HCT116 (cell line): ENCODE data around the gene PSMD5. TPM values are rescaled to one million over a fixed set of nuclear protein-coding genes. Genes with fewer than 3 reads are reported as not detected.
A peak's percentile ranks its signal among the peaks of the same experiment; 100 is the strongest.

ENCODE experiments used
- ATAC-seq: fragments of 200-7000 bp; cut with Tn5 transposase; 2 replicates; pipeline ENCODE4 v1.9.1; 2020; ENCODE audit warnings: mild to moderate bottlenecking, moderate library complexity
- BruUV-seq: library from RNA; stranded (reverse); fragments of 400-500 nt; replicated peaks from 2 replicates; lab custom pipeline; 2021; lab: Mats Ljungman, UMichigan
- CTCF ChIA-PET: fragments of 300-600 bp; sonication (Branson Sonifier 250); formaldehyde crosslinking; loops from one replicate; lab custom pipeline; 2021; ENCODE audit warnings: antibody characterized with exemption; lab: Charles Lee
- POLR2A ChIA-PET: fragments of 300-600, 350-600 bp; sonication (Branson Sonifier 250); formaldehyde crosslinking; loops from one replicate; lab custom pipeline; 2021; ENCODE audit warnings: antibody characterized with exemption; lab: Charles Lee
- RAD21 ChIA-PET, 2 experiments: fragments of 300-600 bp; sonication (Branson Sonifier 250); formaldehyde crosslinking; loops; one replicate each; lab custom pipeline; 2023; ENCODE audit warnings: low total read pairs in 2 of 2; ENCODE audit not compliant: uncharacterized antibody in 2 of 2, unreplicated experiment in 2 of 2, low non-redundant PET in 1 of 2; lab: Charles Lee
- DNase-seq: peaks from one replicate; pipeline ENCODE4 v3.0.0-alpha.2; 2010; ENCODE audit warnings: low read depth, low spot score
- H2AFZ ChIP-seq: fragments of 200-600 bp; shearing (Covaris generic), sonication (generic); 2 replicates; pipeline ENCODE4 v1.6.1; 2017; ENCODE audit warnings: low read depth, mixed run types, mixed read lengths, antibody characterized with exemption, low read length; ENCODE audit not compliant: poor library complexity, severe bottlenecking
- H3K27ac ChIP-seq: 2 replicates; pipeline ENCODE4 v1.5.1; 2012; ENCODE audit warnings: low read depth, low read length
- H3K27me3 ChIP-seq: fragments of 200-600 bp; sonication (generic); 2 replicates; pipeline ENCODE4 v1.6.1; 2016; ENCODE audit warnings: mixed run types, low read length, mixed read lengths; ENCODE audit not compliant: insufficient read depth
- H3K36me3 ChIP-seq, 2 experiments: fragments of 200-500 bp in 1 of 2; fragments of 200-600 bp in 1 of 2; sonication (Bioruptor generic) in 1 of 2; sonication (generic) in 1 of 2; 2 replicates each; pipeline versions ENCODE4 v1.5.1 to v1.6.1; 2014 to 2016; ENCODE audit warnings: low read length in 2 of 2, inconsistent platforms in 1 of 2, mixed read lengths in 1 of 2, mixed run types in 1 of 2; ENCODE audit not compliant: insufficient read depth in 2 of 2, control insufficient read depth in 1 of 2
- H3K4me1 ChIP-seq, 2 experiments: fragments of 200-600 bp in 1 of 2; sonication (generic) in 1 of 2; 2 replicates each; pipeline versions ENCODE4 v1.5.1 to v1.6.1; 2012 to 2017; ENCODE audit warnings: low read length in 2 of 2, inconsistent platforms in 1 of 2, mild to moderate bottlenecking in 1 of 2, mixed read lengths in 1 of 2, mixed run types in 1 of 2, moderate library complexity in 1 of 2; ENCODE audit not compliant: insufficient read depth in 2 of 2, control insufficient read depth in 1 of 2
- H3K4me2 ChIP-seq: fragments of 200-600 bp; sonication (generic); 2 replicates; pipeline ENCODE4 v1.6.1; 2017; ENCODE audit warnings: mixed run types, low read length, mixed read lengths
- H3K4me3 ChIP-seq, 2 experiments: fragments of 200-600 bp in 1 of 2; sonication (generic) in 1 of 2; replicated peaks in 1 of 2; 2 replicates each; pipeline ENCODE4 v1.5.1; 2011 to 2016; ENCODE audit warnings: low read length in 2 of 2, control low read depth in 1 of 2, low read depth in 1 of 2, mild to moderate bottlenecking in 1 of 2, mixed read lengths in 1 of 2, mixed run types in 1 of 2
- H3K79me2 ChIP-seq: fragments of 200-600 bp; sonication (generic); 2 replicates; pipeline ENCODE4 v1.6.1; 2017; ENCODE audit warnings: mild to moderate bottlenecking, mixed run types, low read length, moderate library complexity, mixed read lengths; ENCODE audit not compliant: insufficient read depth
- H3K9ac ChIP-seq: fragments of 200-600 bp; sonication (generic); 2 replicates; pipeline ENCODE4 v1.6.1; 2016; ENCODE audit warnings: low read length, mixed read lengths
- H3K9me2 ChIP-seq: fragments of 200-600 bp; sonication (generic), shearing (Covaris generic); 2 replicates; pipeline ENCODE4 v1.6.1; 2017; ENCODE audit warnings: mixed run types, mild to moderate bottlenecking, moderate library complexity; ENCODE audit not compliant: insufficient read depth
- H3K9me3 ChIP-seq, 2 experiments: fragments of 200-500 bp in 1 of 2; fragments of 200-600 bp in 1 of 2; sonication (Bioruptor generic) in 1 of 2; sonication (generic) in 1 of 2; 2 replicates each; pipeline ENCODE4 v1.6.1; 2014 to 2017; ENCODE audit warnings: low read length in 2 of 2, mixed read lengths in 2 of 2, inconsistent platforms in 1 of 2, low read depth in 1 of 2, mild to moderate bottlenecking in 1 of 2, mixed run types in 1 of 2, moderate library complexity in 1 of 2; ENCODE audit not compliant: control insufficient read depth in 1 of 2, insufficient read depth in 1 of 2
- H4K20me1 ChIP-seq: fragments of 200-600 bp; sonication (generic), shearing (Covaris generic); 2 replicates; pipeline ENCODE4 v1.6.1; 2017; ENCODE audit warnings: mixed run types, mild to moderate bottlenecking, moderate library complexity; ENCODE audit not compliant: insufficient read depth
- CBX3 ChIP-seq: IDR thresholded peaks from 2 replicates; pipeline ENCODE4 v1.6.1; 2012; ENCODE audit warnings: low read depth
- CEBPB ChIP-seq: IDR thresholded peaks from 2 replicates; pipeline ENCODE4 v1.6.1; 2012; ENCODE audit warnings: low read depth
- EGR1 ChIP-seq: IDR thresholded peaks from 2 replicates; pipeline ENCODE4 v1.6.1; 2012; ENCODE audit warnings: low read depth
- ELF1 ChIP-seq: IDR thresholded peaks from 2 replicates; pipeline ENCODE4 v1.6.1; 2012; ENCODE audit warnings: low read depth, borderline replicate concordance
- EZH2 ChIP-seq: fragments of 200-600 bp; sonication (generic); IDR thresholded peaks from 2 replicates; pipeline ENCODE4 v1.6.1; 2017; ENCODE audit warnings: antibody characterized with exemption, mixed run types
- EZH2phosphoT487 ChIP-seq: fragments of 200-600 bp; IDR thresholded peaks from 2 replicates; pipeline ENCODE4 v1.6.1; 2018; ENCODE audit warnings: antibody characterized with exemption, borderline replicate concordance
- FOSL1 ChIP-seq: IDR thresholded peaks from 2 replicates; pipeline ENCODE4 v1.6.1; 2012; ENCODE audit warnings: low read depth
- JUND ChIP-seq: IDR thresholded peaks from 2 replicates; pipeline ENCODE4 v1.6.1; 2012
- POLR2A ChIP-seq: IDR thresholded peaks from 2 replicates; pipeline ENCODE4 v1.7.0; 2011; ENCODE audit warnings: borderline replicate concordance; ENCODE audit not compliant: insufficient read depth, insufficient read length; ENCODE audit errors: extremely low read depth
- POLR2AphosphoS5 ChIP-seq: IDR thresholded peaks from 2 replicates; pipeline ENCODE4 v1.6.1; 2011; ENCODE audit warnings: mild to moderate bottlenecking, low read depth, low read length, moderate library complexity
- RAD21 ChIP-seq: IDR thresholded peaks from 2 replicates; pipeline ENCODE4 v1.6.1; 2012; ENCODE audit warnings: low read depth, mild to moderate bottlenecking
- SIN3A ChIP-seq: IDR thresholded peaks from 2 replicates; pipeline ENCODE4 v1.6.1; 2012; ENCODE audit warnings: low read depth
- SRF ChIP-seq: IDR thresholded peaks from 2 replicates; pipeline ENCODE4 v1.6.1; 2012; ENCODE audit warnings: low read depth
- YY1 ChIP-seq: IDR thresholded peaks from 2 replicates; pipeline ENCODE4 v1.6.1; 2011; ENCODE audit warnings: low read length, low read depth, moderate library complexity, mild to moderate bottlenecking; ENCODE audit not compliant: insufficient replicate concordance; ENCODE audit errors: extremely low read depth
- ZFX ChIP-seq: fragments of 450-650 bp; IDR thresholded peaks from 2 replicates; pipeline ENCODE4 v1.6.1; 2017
- intact Hi-C: fragments of 100-400 bp; cut with micrococcal nuclease; formaldehyde crosslinking; loops from 2 replicates; pipeline ENCODE4 v1.10.0; 2022
- total RNA-seq: library from RNA; stranded (reverse); gene quantifications from one replicate; pipeline ENCODE4 v1.2.1, GENCODE V29; 2021; ENCODE audit not compliant: unreplicated experiment
- TF ChIP-seq, protein P1 (sequence below), 3 experiments: fragments of 200-600 bp in 1 of 3; sonication (generic) in 1 of 3; IDR thresholded peaks in 2 of 3; conservative IDR thresholded peaks in 1 of 3; 2 replicates each; pipeline ENCODE4 v1.5.1; 2012 to 2017; ENCODE audit warnings: low read depth in 2 of 3, low read length in 2 of 3, antibody characterized with exemption in 1 of 3, borderline replicate concordance in 1 of 3, control low read depth in 1 of 3, mild to moderate bottlenecking in 1 of 3, mixed read lengths in 1 of 3, mixed run types in 1 of 3, moderate library complexity in 1 of 3; ENCODE audit not compliant: insufficient read depth in 1 of 3
- TF ChIP-seq, protein P2 (sequence below): IDR thresholded peaks from 2 replicates; pipeline ENCODE4 v1.6.1; 2012
- TF ChIP-seq, protein P3 (sequence below): IDR thresholded peaks from 2 replicates; pipeline ENCODE4 v1.6.1; 2012

Gene PSMD5
- total RNA-seq, 1 experiment from 2014 or later: 64.3 TPM

DNA sequence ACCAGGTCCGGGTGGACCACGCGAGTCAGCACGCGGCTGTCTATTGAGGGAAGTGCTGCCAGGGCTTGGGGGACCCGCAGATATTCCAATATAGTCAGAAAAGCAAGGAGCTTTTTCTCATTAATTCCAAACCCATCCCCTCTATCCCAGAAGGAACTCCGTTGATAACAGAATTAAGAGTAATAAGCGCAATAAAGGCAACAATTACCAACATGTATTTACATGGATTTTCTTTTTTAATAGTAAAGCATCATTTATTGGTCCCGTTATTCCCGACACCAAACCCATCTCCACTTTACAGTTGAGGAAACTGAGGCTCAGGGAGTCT, 26.6 kb upstream of the PSMD5 start:
- peaks cover 2% of the 10 kb centered on the region; the same call in 1 of the 2 replicates for H3K79me2 ChIP-seq
- H3K9me2 ChIP-seq: no peaks in the 10 kb centered on the region
- peak overlapping the region; percentile 79 for H3K4me2 ChIP-seq
- H3K27ac ChIP-seq: peak overlapping the region; percentile 54
- ATAC-seq (no peak), DNase-seq (no peak)
- H3K4me3 ChIP-seq: peak overlapping the region in 1 of 2 experiments; percentile 48; a peak in 3 of 4 replicates
- no peaks in the 10 kb centered on the region for H4K20me1 ChIP-seq
- ChIA-PET RAD21 (no interaction called here), CTCF (interaction anchor here (1.1 kb wide), 1 partner anchor 68 kb away, joined by 3 read pairs; no protein-coding TSS in a partner anchor), POLR2A (no interaction called here)
- intact Hi-C loops: loop anchor here (2.0 kb wide), 1 partner anchor 27 kb away; the partner anchor contains the start of gene PSMD5
- no peaks in the 10 kb centered on the region for H3K9me3 ChIP-seq
- H3K9ac ChIP-seq: peak overlapping the region; percentile 55
- no peaks in the 10 kb centered on the region for H3K27me3 ChIP-seq
- peaks cover 27 to 38% of the 10 kb centered on the region in 2 experiments for H3K4me1 ChIP-seq
- H2AFZ ChIP-seq: no peak overlapping the region
- peaks cover 0 to 24% of the 10 kb centered on the region in 2 experiments; a peak in 1 of 4 replicates for H3K36me3 ChIP-seq
- BruUV-seq: TSS peak; percentile 52
- TF ChIP-seq JUND: no peak
- no peak for TF ChIP-seq FOSL1
- no peak for TF ChIP-seq EZH2
- no peak for TF ChIP-seq SRF
- no peak for TF ChIP-seq ZFX
- TF ChIP-seq CBX3: no peak
- TF ChIP-seq EGR1: no peak
- no peak for TF ChIP-seq YY1
- TF ChIP-seq SIN3A: no peak
- TF ChIP-seq, protein P1, sequence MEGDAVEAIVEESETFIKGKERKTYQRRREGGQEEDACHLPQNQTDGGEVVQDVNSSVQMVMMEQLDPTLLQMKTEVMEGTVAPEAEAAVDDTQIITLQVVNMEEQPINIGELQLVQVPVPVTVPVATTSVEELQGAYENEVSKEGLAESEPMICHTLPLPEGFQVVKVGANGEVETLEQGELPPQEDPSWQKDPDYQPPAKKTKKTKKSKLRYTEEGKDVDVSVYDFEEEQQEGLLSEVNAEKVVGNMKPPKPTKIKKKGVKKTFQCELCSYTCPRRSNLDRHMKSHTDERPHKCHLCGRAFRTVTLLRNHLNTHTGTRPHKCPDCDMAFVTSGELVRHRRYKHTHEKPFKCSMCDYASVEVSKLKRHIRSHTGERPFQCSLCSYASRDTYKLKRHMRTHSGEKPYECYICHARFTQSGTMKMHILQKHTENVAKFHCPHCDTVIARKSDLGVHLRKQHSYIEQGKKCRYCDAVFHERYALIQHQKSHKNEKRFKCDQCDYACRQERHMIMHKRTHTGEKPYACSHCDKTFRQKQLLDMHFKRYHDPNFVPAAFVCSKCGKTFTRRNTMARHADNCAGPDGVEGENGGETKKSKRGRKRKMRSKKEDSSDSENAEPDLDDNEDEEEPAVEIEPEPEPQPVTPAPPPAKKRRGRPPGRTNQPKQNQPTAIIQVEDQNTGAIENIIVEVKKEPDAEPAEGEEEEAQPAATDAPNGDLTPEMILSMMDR (IDR thresholded peaks at IDR 0.05 in 2 of 3, conservative IDR thresholded peaks at IDR 0.05 in 1 of 3; ENCODE audit: borderline replicate concordance in 1 of 3, insufficient read depth in 1 of 3, low read depth in 2 of 3, low read length in 2 of 3): no peak
- TF ChIP-seq ELF1: no peak
- no peak for TF ChIP-seq CEBPB
- no peak for TF ChIP-seq POLR2A
- no peak for TF ChIP-seq EZH2phosphoT487
- TF ChIP-seq RAD21: no peak
- TF ChIP-seq, protein P2, sequence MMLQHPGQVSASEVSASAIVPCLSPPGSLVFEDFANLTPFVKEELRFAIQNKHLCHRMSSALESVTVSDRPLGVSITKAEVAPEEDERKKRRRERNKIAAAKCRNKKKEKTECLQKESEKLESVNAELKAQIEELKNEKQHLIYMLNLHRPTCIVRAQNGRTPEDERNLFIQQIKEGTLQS: no peak
- TF ChIP-seq, protein P3, sequence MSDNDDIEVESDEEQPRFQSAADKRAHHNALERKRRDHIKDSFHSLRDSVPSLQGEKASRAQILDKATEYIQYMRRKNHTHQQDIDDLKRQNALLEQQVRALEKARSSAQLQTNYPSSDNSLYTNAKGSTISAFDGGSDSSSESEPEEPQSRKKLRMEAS: no peak
- no peak for TF ChIP-seq POLR2AphosphoS5
